Dedifferentiated amniotic fluid mesenchymal stem cell (primary cell): ENCODE results near the gene FIGNL2.
A peak's percentile ranks its signal among the peaks of the same experiment; 100 is the strongest.
"Not testable (repeated sequence)": the region's sequence is repeated elsewhere in the genome, so short reads cannot be mapped to it uniquely, and the experiment has no call there.

Experiments
- DNase-seq: peaks from one replicate; pipeline ENCODE4 v3.0.0-alpha.2; 2016; ENCODE audit errors: extremely low spot score

FIGNL2 gene

GRCh38 chr12:51848326-51848727, at the start of gene FIGNL2:
Gene FIGNL2 (minus strand): TSS chr12:51848718. CDS start chr12:51822413, 26,305 bp downstream.
- no peak for DNase-seq

- no peak for DNase-seq
These were observed 48.7 kb upstream of the FIGNL2 start for GRCh38 chr12:51897181-51897580.

GRCh38 chr12:51896236-51896635, 47.7 kb upstream of the FIGNL2 start:
- DNase-seq, result no peak

GRCh38 chr12:51895378-51896135, 47.0 kb upstream of the FIGNL2 start:
- no peak for DNase-seq

DNA sequence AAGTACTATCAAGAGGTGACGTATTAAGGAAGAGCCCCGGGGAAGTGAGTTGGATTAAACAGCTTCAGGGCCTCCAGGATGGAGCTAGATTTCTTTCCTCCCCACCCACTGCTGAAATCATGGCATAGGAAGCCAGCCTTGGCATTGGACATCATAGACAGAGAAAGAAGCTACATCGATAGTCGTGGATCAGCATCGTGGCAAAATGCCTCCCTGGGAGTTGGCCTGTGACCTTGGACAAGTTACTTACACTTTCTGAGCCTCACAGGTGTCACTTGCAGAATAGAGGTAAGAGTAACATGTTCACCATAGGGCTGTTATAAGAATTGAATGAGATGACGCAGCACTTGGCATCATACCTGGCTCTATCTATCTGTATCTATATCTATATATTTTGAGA, 45.3 kb upstream of the FIGNL2 start:
- no peak for DNase-seq

- DNase-seq, result no peak
These were observed 43.3 kb upstream of the FIGNL2 start for GRCh38 chr12:51891843-51892242.

GRCh38 chr12:51890511-51891171, 42.1 kb upstream of the FIGNL2 start:
- DNase-seq, result no peak

DNA sequence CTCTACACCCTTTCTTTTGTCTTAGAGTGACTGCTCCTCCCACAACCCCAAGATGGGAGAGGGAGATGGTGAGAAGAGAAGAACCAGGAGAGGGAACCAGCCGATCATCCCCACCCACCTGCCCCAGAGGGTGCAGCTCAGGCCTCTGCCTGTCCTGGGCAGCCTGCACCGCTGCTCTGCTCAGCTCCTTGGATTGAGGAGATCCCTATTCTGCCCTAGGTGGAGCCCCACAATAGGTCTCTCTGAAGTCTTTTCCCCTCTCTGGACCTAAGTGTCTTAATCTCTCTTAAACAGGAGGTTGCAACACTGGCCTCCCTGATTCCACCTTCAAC, 41.6 kb upstream of the FIGNL2 start:
- DNase-seq, result no peak

- no peak for DNase-seq
These were observed 41.0 kb upstream of the FIGNL2 start for GRCh38 chr12:51889216-51890132.

GRCh38 chr12:51888316-51889215, 40.0 kb upstream of the FIGNL2 start:
- no peak for DNase-seq

DNA sequence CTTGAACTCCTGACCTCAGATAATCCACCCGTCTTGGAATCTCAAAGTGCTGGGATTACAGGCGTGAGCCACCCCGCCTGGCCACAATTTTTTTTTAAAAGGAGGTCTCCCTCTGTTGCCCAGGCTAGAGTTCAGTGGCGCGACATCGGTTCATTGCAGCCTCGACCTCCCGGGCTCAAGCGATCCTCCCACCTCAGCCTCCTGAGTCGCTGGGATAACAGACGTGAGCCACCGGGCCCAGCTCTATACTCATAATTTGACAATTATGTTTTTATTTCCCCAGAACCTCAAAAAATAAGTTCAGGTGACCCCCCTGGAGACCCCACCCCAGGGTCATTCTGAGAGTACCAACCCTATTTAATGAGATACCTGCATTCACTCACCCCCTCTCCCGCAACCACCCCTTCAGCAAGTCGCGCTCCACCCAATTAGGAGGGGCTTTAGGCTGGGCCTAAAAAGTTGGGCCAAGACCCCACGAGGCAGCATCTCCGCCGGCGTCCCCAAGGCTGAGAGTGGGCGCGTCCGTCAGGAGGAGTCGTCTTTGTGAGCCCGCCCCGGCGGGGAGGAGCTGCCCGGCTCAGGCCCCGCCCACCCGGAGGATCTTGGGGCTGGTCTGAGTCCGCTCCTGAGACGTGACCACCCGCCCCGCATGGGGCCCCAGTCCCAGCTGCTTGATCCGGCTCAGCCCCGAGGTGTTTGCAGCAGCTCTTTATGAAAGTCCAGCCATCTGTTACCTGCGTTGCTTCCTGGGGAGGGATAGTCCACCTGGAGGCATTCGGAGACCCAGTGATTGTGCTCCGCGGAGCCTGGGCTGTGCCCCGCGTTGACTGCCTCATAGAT, 39.2 kb upstream of the FIGNL2 start, which contains the start of gene ANKRD33:
Gene ANKRD33, plus strand, starts transcription at position 628 of the 840 bp plus-strand sequence. Its CDS starts 84 bp downstream, at position 712.
- DNase-seq, result no peak

DNA sequence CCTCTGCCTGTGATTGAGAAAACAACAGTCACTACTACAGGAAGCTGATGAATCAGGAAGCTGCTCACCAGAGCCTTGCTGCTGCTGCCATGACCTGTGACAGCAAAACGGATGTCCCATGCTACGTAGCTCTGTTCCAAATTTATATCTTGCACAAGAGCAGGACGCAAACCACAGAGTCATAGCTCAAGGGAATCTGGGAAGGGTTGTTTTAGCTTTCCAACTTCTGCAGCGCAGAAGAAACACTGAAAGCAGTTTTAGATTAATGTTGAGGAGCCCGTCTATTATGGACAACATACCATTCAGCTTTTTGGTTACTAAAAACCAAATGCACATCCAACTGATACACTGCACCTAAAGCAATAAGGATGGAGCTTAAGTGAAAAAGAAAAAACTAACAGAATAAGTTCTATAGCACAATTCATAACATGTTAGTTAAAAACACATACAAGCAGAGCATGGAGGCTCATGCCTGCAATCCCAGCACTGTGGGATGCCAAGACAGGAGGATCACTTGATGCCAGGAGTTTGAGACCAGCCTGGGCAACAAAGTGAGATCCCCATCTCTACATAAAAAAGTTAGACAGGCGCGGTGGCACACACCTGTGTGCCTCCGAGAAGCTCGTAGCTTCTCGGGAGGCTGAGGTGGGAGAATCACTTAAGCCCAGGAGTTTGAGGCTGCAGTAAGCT, 37.6 kb upstream of the FIGNL2 start:
- peak; percentile 82 for DNase-seq

- not testable (repeated sequence) for DNase-seq
These were observed 36.9 kb upstream of the FIGNL2 start for GRCh38 chr12:51885294-51886020.

DNA sequence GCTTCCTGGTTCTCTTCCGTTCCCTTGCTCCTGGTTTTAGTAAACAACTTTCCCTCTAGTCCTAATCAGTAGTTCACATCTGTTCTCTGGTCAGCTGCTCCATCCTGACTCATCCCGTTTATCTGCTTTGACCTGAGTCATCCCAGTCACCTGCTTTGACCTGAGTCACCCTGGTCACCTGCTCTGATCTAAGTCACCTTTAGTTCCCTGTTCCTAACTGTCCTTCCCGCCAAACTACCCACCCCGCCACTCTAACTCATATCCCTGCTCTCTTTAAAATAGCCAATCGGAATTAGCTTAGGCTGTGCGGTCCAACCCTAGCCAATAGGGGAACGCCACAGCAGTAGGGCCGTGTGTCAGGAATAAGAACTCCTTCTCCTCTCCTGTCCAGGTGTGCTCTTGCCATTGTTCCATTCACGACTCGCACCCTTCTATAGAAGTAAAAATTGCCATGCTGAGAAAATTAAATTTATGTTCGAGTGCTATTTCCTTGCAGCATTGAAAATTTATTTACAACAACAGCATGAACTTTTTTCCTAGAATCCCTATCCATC, 36.2 kb upstream of the FIGNL2 start:
- DNase-seq, result no peak

GRCh38 chr12:51883998-51884675, 35.6 kb upstream of the FIGNL2 start:
- DNase-seq, result no peak

DNA sequence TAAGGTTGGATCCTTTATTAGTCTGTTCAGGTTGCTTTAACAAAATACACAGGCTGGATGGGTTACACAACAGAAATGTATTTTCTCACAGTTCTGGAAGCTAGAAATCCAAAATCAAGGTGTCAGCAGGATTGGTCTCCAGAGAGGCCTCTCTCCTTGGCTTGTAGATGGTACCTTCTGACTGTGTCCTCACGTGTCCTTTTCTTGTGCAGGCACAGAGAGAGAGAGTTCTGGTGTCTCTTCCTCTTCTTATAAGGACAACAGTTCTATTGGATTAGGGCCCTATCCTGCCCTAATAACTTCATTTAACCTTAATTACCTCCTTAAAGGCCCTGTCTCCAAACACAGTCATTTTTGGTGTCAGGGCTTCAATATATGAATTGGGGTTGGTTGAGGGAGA, 34.8 kb upstream of the FIGNL2 start:
- no peak for DNase-seq

- DNase-seq, result no peak
These were observed 30.6 kb upstream of the FIGNL2 start for GRCh38 chr12:51879102-51879501.

DNA sequence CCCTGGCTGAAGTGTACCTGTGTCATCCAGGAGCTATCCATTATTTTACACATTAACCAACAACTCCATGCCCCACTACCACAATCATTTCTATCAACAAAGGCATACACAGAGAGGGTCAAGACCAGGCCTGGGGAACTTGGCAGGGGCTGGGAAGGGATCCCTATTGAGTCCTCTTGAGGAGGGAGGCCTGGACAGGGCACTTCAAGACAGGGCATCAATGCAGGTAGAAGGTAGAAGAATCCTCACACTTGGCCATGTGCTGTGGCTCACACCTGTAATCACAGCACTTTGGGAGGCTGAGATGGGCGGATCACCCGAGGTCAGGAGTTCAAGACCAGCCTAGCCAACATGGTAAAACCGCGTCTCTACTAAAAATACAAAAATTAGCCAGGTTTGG, 26.0 kb upstream of the FIGNL2 start:
- no peak for DNase-seq
